ENCODE data around the gene ABCF2.

ABCF2 gene

GRCh38 chr7:151246102-151246850 is 19.3 kb upstream of the ABCF2 start:
- intact Hi-C loops (cut with DNase I; ENCODE audit: low total_unique reads): loop anchor here (5.0 kb wide), 2 partner anchors 56 to 96 kb away; partner anchors contain the start of gene NUB1
- no peaks in the 10 kb centered on the region for H3K27me3 ChIP-seq
- H3K9me3 ChIP-seq: no peaks in the 10 kb centered on the region
- TF ChIP-seq CTCF (IDR thresholded peaks at IDR 0.05): no peak
- no peak for DNase-seq
- H3K27ac ChIP-seq: peak overlapping the region; percentile 95 to 98
- H3K36me3 ChIP-seq: peaks cover 0 to 18% (median 13%) of the 10 kb centered on the region in 3 donors
- H3K4me1 ChIP-seq: peaks cover 6 to 72% (median 64%) of the 10 kb centered on the region in 4 donors
- H3K4me3 ChIP-seq: peak overlapping the region; percentile 71 to 73

GRCh38 chr7:151245360-151246101 is 18.5 kb upstream of the ABCF2 start:
- H3K4me1 ChIP-seq: peaks cover 5 to 64% (median 56%) of the 10 kb centered on the region in 4 donors
- no peaks in the 10 kb centered on the region for H3K27me3 ChIP-seq
- DNase-seq: no peak
- intact Hi-C loops (cut with DNase I; ENCODE audit: low total_unique reads): loop anchor here (5.0 kb wide), 2 partner anchors 57 to 97 kb away; partner anchors contain the start of gene NUB1
- H3K27ac ChIP-seq: peak overlapping the region; percentile 95 to 98
- peak overlapping the region; percentile 71 to 73 for H3K4me3 ChIP-seq
- H3K36me3 ChIP-seq: peaks cover 0 to 26% (median 20%) of the 10 kb centered on the region in 3 donors
- peak; percentile 43 to 72 for TF ChIP-seq CTCF (IDR thresholded peaks at IDR 0.05)
- H3K9me3 ChIP-seq: no peaks in the 10 kb centered on the region

- Histone ChIP-seq H3K4me1 (peaks cover 0 to 58% (median 50%) of the 10 kb centered on the region in 4 donors), H3K27me3 (no peaks in the 10 kb centered on the region), H3K4me3 (peak overlapping the region; percentile 71 to 73), H3K9me3 (no peaks in the 10 kb centered on the region), H3K36me3 (peaks cover 2 to 32% (median 26%) of the 10 kb centered on the region in 3 donors), H3K27ac (peak overlapping the region; percentile 95 to 98)
- DNase-seq: no peak
- no peak for TF ChIP-seq CTCF (IDR thresholded peaks at IDR 0.05)
- intact Hi-C loops (cut with DNase I; ENCODE audit: low total_unique reads): loop anchor here (5.0 kb wide), 2 partner anchors 57 to 97 kb away; partner anchors contain the start of gene NUB1
Measured at GRCh38 chr7:151244841-151245346, 17.9 kb upstream of the ABCF2 start.

GRCh38 chr7:151244196-151244840 is 17.3 kb upstream of the ABCF2 start:
- Histone ChIP-seq H3K27me3 (no peaks in the 10 kb centered on the region), H3K36me3 (peaks cover 8 to 38% (median 30%) of the 10 kb centered on the region in 3 donors), H3K9me3 (no peaks in the 10 kb centered on the region), H3K4me1 (peaks cover 0 to 52% (median 46%) of the 10 kb centered on the region in 4 donors), H3K4me3 (no peak overlapping the region), H3K27ac (peak overlapping the region in 1 of 2 donors; percentile 98)
- intact Hi-C loops (cut with DNase I; ENCODE audit: low total_unique reads): no loop called here
- TF ChIP-seq CTCF (IDR thresholded peaks at IDR 0.05): peak; percentile 73 to 94
- no peak for DNase-seq

Data from tibial artery (tissue), 4 donors.